NCI-H187 (cell line): ENCODE data around the gene ADAM29.
"Not testable (repeated sequence)": the region's sequence is repeated elsewhere in the genome, so short reads cannot be mapped to it uniquely, and the experiment has no call there.

Experiments used
- DNase-seq, 2 experiments: peaks; one replicate each; lab custom pipeline; 2025; lab: John Stamatoyannopoulos, UW

ADAM29 gene

DNA sequence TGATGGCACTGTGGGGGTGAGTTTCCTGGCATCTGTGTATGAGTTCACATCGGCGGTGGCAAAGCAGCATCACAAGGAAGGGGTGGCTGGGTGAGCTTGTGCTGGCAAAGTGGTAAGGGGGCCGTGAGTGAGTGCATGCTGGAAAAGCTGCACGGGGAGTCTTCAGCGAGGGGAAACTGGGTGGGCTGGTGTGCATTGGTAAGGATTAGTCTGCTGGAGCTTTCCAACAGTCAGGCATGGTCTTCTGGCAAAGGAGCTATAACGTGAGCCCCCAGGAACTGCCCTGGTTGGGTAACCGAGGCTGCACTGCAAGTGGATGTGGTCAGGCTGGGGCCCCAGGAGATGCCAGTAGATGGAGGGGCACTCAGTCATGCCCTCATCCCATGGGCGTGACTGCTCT lies 30.7 kb downstream of the ADAM29 start:
- no peak for DNase-seq

DNA sequence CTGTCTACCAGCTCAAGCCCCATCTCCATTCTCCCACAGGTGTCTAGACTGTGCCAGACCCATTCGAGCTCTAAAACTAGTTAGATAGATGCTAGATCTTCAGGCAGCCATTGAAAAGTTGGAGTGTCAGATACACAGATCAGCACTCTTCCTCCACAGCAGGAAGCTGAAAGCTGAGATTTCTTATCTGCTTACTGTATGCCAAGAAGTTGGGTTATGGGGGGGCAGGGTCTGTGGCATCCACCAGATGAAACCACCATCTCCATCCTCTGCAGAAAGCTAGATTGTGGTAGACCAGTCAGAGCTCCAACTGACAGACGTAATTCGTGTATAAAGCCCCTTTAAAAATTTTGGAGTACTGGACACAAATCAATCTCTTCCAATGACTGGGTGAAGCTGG lies 54.8 kb downstream of the ADAM29 start:
- DNase-seq, result no peak

DNA sequence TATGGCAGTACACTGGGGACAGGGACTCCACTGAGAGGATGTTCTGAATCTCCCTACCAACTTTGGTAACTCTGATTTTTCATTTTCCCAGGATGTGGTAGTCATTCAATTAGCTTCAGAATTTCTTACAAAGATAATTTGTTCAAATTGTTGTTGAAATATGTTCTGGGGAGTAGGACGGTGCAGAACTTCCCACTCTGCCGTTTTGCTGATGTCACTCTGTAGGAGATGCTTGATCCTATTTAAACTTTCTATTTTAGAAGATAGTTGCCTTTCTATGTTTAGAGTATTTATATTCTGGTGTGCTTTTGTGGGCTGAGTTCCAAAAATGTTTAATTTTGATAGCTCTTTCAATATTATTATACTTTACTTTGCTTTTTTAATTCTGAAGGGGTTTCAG lies 55.2 kb downstream of the ADAM29 start:
- DNase-seq, result no peak

DNA sequence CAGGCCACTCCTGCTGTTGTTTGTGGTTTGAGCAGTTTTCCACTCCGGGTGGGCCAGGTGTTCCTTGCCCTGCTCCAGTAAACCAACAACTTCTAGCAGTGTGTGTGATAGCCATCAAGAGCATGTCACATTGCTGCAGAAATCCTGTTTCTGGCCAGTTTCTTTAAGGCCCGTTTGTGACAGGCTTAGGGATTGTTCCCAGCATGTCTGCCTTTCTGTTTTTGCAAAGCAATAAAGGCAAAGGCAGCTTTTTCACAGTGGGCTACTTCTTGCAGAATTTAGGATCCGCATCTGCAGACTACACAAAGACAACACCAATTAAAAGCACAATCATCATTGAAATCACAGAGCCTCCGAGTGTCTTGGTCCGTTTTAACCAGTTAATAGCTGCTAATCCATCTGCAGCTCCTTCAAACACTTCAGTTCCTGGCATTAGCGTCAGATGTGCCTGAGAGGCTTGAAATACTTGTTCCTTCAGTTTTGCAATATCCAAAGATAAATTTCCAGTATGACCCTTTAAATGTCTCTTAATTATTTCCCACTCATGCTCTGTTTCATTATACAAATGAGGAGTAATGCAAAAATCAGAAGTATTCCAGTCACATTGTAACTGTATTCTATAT lies 65.1 kb downstream of the ADAM29 start:
- no peak for DNase-seq

DNA sequence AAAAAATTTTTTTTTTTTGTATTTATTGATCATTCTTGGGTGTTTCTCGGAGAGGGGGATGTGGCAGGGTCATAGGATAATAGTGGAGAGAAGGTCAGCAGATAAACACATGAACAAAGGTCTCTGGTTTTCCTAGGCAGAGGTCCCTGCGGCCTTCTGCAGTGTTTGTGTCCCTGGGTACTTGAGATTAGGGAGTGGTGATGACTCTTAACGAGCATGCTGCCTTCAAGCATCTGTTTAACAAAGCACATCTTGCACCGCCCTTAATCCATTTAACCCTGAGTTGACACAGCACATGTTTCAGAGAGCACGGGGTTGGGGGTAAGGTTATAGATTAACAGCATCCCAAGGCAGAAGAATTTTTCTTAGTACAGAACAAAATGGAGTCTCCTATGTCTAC lies 65.7 kb downstream of the ADAM29 start:
- not testable (repeated sequence) for DNase-seq

DNA sequence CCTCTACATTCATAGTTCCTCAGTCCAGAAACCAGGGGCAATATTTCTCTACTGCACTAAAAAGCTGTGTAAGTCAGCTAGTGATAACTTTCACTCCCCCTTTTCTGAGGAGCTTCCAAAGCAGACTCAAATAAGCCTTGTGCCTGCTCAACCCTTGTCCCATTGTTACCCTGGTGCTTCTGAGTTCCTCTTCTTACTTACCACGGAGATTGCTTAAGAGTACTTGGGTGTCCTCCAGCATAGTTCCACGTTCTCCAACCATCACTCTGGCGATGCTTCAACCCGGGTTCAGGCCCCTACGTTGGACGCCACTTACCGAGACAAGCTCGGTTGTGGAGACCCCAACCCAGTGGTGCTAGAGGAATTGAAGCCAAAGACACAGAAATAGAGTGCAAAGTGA lies 71.6 kb downstream of the ADAM29 start:
- no peak for DNase-seq

DNA sequence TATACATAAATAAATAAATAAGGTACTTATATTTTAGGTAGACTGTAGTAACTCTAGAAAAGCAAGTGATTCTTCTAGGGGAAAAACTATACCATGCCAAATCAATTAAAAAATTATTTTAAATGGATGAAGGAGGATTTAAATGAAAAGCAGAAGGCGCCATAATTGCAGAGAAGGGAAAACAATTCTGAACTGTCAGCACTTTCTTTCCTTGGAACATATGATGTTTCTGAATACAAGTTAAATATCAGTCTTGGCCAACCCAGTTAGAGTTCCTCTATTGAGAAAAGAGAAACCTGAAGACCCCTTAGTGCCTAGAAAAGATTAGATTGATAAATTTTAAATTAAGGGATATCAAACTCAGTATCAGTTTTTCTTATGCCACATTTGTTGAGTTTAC lies 75.8 kb downstream of the ADAM29 start:
- no peak for DNase-seq

DNA sequence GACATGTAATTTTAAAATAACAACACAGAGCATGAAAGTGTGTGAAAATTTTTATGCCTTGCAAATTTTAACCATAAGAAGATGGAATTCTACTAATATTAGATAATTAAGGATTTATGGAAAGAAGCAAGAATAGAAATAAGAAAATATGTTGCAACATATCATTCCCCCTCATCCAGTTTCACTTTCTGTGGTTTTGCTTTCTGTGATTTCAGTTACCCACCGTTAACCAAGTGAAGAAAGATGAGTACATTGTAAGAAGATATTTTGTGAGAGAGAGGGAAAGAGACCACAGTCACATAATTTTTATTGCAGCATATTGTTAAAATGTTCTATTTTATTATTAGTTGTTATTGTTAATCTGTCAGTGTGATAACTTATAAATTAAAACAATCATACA lies 77.9 kb downstream of the ADAM29 start:
- no peak for DNase-seq

DNA sequence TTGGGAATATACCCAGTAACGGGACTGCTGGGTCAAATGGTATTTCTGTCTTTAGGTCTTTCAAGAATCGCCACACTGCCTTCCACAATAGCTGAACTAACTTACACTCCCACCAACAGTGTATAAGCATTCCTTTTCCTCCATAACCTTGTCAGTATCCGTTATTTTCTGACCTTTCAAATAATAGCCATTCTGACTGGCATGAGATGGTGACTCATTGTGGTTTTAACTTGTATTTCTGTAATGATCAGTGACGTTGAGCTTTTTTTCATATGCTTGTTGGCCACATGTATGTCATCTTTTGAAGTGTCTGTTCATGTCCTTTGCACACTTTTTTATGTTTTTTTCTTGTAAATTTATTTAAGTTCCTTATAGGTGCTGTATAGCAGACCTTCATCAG lies 81.2 kb downstream of the ADAM29 start:
- no peak for DNase-seq

DNA sequence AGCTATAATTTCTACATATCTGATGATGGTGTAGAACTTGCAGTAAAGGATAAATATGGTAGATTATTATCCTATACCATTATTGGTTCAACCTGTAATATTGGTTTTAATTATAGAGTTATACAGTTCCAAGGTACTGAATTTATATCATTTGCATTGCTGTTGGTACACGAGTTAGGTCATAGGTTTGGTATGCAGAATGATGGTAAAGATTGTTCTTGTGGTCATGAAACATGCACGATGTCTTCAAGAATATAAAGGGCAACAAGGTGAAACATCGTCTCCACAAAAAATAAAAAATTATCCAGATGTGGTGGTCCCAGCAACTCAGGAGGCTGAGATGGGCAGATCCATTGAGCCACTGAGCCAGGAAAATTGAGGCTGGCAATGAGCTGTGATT lies 99.6 kb downstream of the ADAM29 start:
- no peak for DNase-seq

DNA sequence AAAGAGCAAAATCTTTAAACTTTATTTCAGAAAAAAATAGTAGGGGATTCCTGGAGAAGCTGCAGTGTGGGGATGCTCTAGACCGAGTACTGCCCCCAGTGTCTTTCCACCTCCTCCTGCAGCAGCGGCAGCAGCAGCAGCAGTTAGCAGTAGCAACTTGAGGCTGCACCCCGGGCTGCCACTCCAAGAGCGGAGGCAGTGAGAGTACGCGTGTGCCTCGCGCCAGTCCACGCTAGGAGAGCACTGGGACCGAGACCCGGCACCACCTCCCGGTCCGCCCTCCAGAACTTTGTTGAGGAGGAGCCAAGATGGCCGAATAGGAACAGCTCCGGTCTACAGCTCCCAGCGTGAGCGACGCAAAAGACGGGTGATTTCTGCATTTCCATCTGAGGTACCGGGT lies 101.3 kb downstream of the ADAM29 start:
- DNase-seq, result not testable (repeated sequence)
